Measurements from ENCODE around the gene GGNBP2.

GRCh38 chr17:36578671-36579070 is 34.0 kb downstream of the GGNBP2 start:
- TF ChIP-seq CTCF (IDR thresholded peaks at IDR 0.05) (no peak), POLR2A (IDR thresholded peaks at IDR 0.05) (no peak)

Data from body of pancreas (tissue), 4 donors.